Right kidney (tissue), 9 donors: ENCODE data around the gene CDH6.

Experiments
- DNase-seq: peaks from one replicate; pipeline ENCODE4 v3.0.0-alpha.2; 2016
- long read RNA-seq, 8 donors: transcript quantifications; one replicate each; lab custom pipeline, GENCODE V29; 2026

Gene CDH6
- long read RNA-seq, donor 1, full-length matches to known transcripts = 6 of 6 reads
- long read RNA-seq, donor 1, partial matches to known transcripts = 0 of 6 reads
- long read RNA-seq, donor 1, other reads (novel, unspliced or antisense) = 0 of 6 reads
- long read RNA-seq, donor 2, full-length matches to known transcripts = 3 of 3 reads
- long read RNA-seq, donor 2, partial matches to known transcripts = 0 of 3 reads
- long read RNA-seq, donor 2, other reads (novel, unspliced or antisense) = 0 of 3 reads
- long read RNA-seq, donor 3, full-length matches to known transcripts = 2 of 2 reads
- long read RNA-seq, donor 3, partial matches to known transcripts = 0 of 2 reads
- long read RNA-seq, donor 3, other reads (novel, unspliced or antisense) = 0 of 2 reads
- long read RNA-seq, donor 4, full-length matches to known transcripts = 2 of 7 reads
- long read RNA-seq, donor 4, partial matches to known transcripts = 5 of 7 reads
- long read RNA-seq, donor 4, other reads (novel, unspliced or antisense) = 0 of 7 reads
- long read RNA-seq, donor 5, full-length matches to known transcripts = 8 of 8 reads
- long read RNA-seq, donor 5, partial matches to known transcripts = 0 of 8 reads
- long read RNA-seq, donor 5, other reads (novel, unspliced or antisense) = 0 of 8 reads
- long read RNA-seq, donor 6, full-length matches to known transcripts = 7 of 18 reads
- long read RNA-seq, donor 6, partial matches to known transcripts = 11 of 18 reads
- long read RNA-seq, donor 6, other reads (novel, unspliced or antisense) = 0 of 18 reads
- long read RNA-seq, donor 7, full-length matches to known transcripts = 5 of 23 reads
- long read RNA-seq, donor 7, partial matches to known transcripts = 18 of 23 reads
- long read RNA-seq, donor 7, other reads (novel, unspliced or antisense) = 0 of 23 reads
- long read RNA-seq, donor 8, full-length matches to known transcripts = 5 of 11 reads
- long read RNA-seq, donor 8, partial matches to known transcripts = 6 of 11 reads
- long read RNA-seq, donor 8, other reads (novel, unspliced or antisense) = 0 of 11 reads

DNA sequence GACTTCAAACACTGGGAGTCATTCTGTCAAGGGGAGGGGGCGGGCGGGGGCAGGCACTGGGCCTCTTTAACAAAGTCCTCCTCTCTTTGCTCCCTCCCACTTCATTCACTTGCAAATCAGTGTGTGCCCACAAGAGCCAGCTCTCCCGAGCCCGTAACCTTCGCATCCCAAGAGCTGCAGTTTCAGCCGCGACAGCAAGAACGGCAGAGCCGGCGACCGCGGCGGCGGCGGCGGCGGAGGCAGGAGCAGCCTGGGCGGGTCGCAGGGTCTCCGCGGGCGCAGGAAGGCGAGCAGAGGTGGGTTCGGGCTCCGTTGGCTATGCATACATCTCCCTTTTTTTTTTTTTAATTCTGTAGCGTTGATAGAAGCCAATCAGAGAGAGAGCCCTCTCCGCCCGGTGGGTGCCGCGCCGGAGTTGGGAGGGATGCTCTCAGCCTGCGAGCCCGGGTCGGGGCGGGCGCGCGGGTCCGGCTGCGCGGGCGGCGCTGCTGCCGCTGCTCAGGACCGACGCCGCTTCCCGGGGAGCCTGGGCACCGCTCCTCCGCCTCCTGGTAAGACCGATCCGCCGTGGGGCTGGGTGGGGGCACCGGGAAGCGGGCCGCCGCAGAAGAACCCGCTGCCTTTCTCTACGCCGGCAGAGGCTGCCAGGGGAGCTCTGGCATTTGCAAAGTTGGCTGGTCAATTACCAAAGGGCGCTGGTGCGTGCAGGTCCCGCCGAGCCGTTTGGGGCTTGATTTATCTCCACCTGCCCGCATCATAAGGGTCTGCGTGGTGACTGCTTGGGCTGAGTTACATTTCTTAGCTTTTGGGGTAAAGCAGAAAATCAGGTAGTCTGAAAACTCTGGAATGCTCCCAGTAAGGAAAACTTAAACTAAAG is at the start of gene CDH6:
Gene CDH6 (plus strand): TSS at position 96 of the 877 bp plus-strand sequence. CDS start 73,788 bp downstream, outside the sequence.
- DNase-seq = peak; percentile 90

DNA sequence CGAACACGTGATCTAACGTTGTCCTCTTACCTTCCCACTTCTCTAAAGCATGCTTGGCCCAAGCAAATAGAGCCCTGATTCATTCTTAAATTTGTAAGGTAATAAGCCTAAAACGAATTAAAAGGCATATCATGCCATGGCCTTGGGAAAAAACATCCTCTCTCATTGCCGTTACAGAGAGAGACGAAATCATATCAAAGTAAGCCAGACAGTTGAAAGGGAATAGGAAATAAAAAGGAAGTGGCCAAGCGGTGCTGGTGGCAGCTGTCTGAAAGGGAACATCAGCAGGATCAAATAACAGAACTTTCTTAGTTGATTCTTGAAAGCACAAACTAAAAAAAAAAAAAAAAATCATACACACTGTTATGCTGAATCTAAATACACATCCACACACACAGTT is 49.1 kb upstream of the CDH6 start:
- no peak for DNase-seq

DNA sequence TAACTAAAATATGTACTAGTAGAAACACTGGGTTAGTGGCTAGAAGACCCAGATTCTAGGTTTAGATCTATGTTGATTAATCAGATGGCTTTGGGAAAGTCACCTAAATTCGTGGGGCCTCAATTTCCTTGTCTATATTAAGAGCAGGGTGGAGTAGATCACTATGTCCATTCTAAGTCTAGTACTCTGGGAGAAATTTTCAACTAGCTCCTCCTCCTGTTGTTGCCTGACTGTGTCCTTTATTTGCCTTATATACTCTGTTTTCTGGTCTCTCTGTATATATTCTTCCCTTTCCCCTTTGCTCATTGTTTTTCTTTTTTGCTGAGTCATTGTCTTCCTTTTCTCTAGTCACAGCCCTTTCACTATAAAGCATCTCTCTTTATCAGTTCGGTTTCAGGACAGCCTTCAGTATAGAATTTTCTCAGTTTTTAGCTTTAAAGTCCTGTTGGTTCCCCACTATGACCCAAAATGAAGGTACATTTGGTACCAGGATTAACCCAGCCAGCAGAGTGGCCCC is 44.5 kb upstream of the CDH6 start:
- DNase-seq = no peak

DNA sequence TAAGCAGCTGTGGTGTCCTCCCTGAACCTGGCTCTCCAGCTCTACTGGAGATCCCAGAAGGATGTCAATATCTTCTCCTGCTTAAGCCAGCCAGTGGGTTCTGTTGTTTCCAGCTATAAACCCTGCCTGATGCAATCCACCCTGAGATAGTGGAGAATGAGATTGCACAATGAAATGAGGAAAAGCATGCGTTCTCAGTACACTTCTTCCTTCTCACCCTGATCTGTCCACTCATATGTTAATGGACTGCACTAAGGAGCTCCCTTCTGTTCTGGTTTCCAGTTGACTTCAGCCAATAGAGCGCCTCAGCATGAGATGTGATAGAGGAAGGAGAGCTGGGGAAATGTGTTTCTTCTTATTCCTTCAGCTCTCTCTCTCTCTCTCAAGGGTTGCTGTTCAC is 40.0 kb upstream of the CDH6 start:
- DNase-seq = no peak

DNA sequence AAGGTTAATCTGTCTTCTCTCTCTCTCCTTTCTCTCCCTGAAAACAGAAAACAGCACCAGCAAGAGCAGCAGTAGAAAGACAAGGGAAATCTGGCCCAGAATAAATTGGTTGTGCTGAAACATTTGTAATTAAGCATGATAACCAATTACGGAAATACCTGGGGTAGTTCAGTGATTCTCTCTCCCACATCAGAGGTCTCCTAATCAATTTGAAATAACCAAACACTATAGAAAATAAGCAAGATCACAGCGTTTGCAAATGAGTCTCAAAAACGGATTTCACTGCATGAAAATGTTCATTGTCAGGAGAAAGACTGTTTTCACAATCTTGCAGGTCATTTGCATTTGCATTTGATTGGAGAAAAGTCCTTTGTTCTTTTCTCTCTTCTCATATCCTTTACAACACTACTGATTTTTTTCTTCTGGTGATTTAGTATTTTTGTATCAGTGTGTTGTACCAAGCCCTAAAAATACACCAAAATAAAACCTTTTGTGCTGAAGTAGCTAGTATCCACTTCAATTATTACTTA is 36.8 kb upstream of the CDH6 start:
- DNase-seq = no peak

DNA sequence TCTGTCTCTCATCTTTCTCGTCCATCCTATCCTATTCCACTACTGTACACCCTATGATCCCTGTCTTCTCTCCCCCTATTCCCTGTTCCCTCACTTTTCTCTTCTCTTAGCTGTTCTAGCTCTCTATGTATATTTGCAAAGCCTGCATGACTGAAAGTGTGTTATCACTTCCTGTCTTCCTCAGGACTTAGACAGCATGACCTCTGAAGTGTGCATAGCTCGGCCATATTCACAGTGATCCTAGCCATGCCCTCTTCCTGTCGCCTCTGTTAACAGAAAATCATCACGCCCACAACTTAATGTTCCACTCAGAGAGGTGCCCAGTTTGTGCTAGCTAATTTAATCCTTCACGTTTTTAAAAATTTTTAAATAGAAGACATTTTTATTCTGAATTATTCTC is 35.8 kb upstream of the CDH6 start:
- DNase-seq = no peak

DNA sequence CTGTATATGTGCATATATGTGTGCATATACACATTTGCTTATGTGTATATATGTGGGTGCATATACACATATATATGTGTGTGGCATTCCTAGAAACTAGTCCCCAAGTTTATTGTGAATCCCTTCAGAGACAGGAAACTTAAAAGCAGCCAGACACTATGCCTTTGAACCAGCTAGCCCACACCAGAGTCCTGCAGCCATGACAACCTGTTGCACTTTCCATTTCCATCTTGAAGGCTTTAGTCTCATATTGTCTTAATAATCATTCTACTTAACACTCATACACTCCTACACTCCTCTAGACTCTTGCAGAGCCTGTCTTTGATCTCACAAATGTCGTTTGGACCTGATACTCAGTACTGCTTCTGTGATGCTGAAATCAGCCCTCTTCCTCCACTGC is 34.8 kb upstream of the CDH6 start:
- no peak for DNase-seq

DNA sequence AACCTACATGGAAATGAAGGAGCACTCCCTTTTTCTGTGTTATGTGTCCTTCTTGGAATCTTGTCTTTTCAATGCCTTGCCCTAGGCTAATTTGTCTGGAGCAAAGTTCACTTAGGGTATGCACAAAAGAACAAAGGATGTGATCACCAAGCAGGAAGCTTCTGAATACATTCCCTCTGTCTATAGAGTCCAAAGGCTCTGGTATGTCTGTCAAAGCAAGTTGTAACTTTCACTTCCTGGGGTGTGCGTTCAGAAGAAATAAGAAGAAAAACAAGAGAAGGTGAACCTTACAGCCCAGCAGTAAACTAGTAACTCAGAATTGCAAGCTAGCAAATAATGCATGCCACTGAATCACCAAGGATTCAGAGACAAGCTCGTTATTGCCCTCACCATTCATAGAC is 31.7 kb upstream of the CDH6 start:
- DNase-seq = peak; percentile 5

DNA sequence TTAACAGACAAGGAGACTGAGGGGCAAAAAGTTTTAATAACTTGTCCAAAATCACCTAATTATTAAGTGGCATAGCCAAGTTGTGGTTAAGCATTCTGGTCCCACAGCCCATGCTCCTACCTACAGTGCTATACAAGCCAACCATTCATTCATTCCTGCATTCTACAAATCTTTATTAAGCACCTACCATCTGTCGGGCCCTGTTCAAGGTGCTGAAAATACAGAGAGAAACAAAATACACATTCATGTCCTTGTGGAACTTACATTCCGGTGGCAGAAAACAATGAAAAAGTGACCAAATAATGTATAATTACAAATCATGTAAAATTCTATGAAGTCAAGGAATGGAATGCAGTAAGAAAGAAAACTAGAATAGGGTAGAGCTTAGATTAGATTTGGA is 27.8 kb upstream of the CDH6 start:
- DNase-seq = no peak

DNA sequence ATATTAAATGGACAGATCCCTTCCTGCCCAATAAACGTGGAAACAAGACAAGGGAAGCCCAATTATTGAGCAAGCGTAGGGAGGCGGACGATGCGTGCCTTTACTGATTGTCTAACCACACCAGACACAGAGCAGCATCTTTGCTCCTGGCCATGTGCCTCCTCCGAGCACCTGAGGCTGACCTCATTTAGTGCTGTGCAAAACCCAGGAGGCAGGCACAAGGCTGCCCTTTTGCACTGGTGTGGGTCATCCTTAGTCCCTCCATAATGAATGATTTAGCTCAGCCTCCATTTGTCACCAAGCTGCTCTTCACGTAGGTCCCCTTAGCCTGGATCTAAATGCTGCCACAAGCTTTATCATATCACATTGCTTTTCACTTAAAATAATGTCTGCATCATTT is 24.1 kb upstream of the CDH6 start:
- DNase-seq = no peak

DNA sequence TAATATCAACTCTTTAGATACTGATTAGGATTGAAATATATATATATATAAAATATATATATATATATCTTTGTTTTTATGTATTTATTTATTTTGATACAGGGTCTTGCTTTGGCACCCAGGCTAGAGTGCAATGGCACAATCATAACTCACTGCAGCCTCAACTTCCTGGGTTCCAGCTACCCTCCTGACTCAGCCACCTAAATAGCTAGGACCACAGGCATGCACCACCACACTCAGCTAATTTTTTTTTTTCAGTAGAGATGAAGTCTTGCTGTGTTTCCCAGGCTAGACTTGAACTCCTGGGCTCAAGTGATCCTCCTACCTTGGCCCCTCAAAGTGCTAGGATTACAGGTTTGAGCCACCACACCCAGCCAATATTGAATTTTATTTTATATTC is 20.6 kb upstream of the CDH6 start:
- DNase-seq = no peak

DNA sequence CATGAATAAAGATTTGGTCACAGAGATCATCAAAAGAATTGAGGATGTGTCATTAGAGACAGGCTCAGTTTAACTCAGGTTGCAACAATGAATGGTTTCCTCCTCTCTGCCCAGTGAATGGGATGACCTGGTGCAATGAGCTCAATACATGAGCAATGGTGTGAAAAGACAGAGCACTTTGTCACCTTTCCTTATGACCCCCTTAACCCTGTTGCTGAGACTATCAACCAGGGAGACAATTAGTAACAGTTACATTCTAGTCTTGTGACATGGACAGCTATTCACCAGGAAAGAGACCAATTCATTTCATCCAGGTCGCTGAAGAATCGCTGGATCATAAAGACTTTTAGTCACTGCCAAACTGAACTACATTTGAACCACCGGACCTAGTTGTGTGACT is 19.9 kb upstream of the CDH6 start:
- no peak for DNase-seq

DNA sequence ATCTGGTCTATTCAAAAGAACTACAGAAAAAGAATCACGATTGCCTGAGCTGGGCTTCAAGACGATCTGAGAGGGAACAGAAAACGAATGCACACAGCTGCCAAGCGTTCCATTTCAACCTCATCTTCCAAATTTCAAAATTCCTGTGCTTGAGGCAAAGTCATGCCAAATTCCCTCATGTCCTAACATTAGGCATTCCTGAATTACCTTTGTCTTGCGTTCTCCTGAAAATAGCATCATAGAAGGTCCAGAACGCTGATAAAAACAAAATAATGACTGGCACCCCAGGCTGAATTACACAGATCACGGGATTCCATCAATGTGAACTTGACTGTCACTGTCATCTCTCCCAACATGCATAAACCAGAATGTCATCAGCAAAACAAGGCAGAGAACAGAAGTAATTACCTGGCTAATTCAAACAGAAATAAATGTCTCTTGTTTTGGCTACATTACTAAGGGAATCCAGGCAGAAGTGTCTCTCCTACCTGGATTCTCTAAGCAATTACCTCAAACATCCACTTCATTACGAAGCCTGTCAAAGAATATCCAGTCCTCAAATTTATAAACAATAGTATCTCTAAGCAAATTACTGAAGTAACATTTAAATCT is 12.0 kb upstream of the CDH6 start:
- DNase-seq = no peak

DNA sequence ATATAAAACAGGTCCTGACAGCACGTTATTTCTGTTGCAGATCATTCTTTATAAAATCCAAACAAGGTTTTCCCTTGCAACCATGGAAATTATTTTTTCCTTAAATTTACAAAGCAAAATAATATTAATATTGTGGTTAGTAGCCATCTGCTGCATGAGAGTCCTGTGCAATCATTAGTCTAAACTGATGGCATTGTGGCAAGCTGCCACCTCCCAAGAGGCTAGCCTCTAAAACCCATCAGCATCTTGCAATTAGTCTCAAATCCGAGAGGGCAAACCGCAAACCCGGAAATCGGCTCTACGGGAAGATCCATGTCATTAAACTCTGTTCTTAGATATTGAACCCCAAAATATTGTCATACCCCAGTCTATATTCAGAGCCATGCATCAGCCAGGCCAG is 11.3 kb upstream of the CDH6 start:
- no peak for DNase-seq

DNA sequence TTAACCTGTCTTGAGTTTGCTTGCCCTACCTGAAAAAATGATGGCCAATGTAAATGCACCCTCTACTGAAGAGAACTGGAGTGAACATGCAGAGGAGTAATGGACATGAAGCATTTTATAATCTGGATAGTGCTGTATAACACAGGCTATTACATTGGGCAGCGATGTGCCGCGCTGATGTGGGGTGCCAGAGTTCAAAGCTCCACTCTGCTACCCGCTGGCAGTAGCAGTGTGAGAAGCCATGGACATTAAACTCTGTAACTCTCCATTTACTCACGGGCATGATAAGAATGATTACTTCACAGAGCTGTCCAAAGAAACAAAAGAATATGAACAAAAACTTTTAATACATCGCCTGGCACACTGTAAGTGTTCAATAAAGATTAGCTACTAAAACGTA is 7.5 kb upstream of the CDH6 start:
- DNase-seq = no peak

DNA sequence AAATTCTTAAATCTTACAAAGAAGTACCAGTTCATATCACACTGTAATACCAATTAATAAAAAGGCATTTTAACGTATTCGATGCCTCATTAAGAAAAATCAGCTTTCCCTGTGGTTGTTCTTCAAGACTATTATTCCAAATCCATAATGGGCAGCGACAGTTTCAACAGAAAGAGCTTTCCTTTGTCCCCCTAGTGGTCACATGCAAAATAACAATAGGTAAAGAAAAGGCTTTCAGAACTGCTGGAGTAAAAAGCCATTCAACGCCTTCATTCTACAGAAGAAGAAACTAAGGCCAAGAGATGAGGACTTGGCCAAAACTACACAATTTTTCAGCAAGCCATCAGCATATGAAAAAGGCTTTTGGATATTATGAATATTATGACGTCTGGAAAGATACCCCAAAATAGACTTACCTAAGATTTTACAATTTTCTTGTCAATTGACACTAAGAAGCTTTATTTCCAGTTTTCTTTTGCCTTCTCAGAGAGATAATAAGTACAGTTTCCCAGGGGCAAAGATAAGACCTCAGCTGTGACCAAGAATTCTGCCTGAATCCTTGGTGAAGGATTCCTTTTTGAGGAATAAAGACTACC is 6.7 kb upstream of the CDH6 start:
- no peak for DNase-seq

DNA sequence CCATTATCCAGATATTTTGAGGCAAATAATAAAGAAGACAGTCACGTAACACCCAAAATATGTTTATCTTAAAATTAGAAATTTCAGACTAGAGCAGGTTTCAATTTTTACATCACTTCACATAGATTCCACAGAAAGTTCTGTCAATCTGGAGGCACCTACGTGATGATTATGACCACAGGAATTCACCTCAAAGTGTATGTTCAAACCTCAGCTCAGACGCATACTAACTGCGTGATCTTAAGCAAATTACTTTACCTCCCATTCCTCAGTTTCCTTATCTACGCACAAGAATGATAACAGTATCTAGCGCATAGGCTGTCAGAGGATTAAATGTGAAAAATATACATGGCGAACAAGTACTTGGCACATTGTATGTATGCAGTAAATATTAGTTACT is 5.9 kb upstream of the CDH6 start:
- no peak for DNase-seq

DNA sequence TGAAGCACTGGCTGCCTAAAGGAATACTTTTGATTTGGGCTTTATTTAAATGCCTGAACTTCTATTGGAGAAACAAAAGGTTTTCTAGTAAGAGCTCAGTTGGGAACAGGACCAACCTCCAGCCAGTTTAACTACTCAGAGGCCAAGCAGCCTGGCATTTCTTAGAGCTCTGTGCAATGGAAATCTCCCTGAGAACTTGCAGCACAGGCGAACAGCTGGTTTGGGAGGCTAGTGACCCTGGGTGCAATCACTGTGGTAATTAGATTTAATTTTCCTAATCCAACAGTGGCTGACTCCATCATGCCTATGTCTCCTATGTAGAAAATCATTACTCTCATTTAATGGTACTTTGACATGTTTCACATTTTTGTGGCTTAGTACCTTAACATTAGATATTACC is 1.0 kb upstream of the CDH6 start:
- no peak for DNase-seq

DNA sequence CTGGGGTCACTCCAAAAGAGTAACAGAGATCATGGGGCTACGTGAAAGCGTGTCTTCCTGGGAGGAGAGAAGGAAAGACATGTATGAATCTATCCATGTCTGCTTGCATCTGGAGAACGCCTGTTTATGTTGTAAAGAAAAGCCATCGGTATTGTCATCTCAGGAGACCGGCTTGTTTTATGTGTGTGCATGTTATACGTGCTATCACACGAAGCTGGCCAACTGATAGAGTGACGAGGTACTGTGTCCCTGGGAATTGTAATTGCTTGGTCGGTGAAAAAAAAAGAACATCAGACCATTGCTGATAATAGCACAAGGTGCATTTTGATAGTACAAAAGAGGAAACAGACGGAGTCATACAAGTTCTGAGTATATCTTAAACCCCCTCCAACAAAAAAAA is 370 bp upstream of the CDH6 start:
- DNase-seq = peak; percentile 55

DNA sequence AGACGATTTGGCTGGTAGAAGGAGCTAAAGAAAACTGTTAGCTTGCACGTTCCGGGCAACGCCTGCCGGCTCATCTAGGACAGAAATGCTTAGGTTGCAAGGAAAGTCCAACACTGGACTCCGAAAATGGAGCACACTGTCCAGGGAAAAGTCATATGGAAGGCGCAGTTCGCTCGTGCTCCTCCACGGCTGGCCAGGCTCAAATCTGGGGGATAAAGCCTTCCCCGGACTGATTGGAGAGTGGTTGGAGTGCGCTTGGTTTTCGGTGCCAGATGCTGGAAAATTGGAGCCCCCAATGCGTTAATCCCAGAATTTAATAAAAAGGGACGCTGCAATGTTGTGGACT is 955 bp downstream of the CDH6 start:
- peak; percentile 52 for DNase-seq
